22Rv1 (cell line): ENCODE results near the gene NSUN2.

Experiments used
- ZFX ChIP-seq: fragments of 450-650 bp; IDR thresholded peaks from 2 replicates; pipeline ENCODE4 v1.6.1; 2017; ENCODE audit warnings: antibody characterized with exemption, borderline replicate concordance
- TF ChIP-seq, protein P1 (sequence below): fragments of 450-650 bp; IDR thresholded peaks from 2 replicates; pipeline ENCODE4 v1.5.1; 2017; ENCODE audit warnings: mild to moderate bottlenecking

DNA sequence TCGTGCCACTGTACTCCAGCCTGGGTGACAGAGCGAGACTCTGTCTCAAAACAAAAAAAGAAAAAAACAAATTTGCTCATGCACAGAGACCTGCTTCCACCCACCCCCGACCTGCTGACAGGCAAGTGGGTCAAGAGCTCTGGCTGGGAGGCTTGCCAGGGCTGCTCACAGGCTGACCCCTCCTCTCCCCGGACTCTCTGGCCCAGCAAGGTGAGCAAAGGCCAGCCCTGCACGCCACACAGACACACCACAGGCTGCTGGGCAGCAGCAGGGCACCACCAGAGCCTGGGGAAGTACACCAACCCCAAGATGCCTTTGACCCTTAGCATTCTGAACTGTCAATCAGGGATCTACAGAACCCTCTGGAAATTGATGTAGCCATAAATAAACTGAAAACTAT lies 29.2 kb downstream of the NSUN2 start:
- TF ChIP-seq, protein P1, sequence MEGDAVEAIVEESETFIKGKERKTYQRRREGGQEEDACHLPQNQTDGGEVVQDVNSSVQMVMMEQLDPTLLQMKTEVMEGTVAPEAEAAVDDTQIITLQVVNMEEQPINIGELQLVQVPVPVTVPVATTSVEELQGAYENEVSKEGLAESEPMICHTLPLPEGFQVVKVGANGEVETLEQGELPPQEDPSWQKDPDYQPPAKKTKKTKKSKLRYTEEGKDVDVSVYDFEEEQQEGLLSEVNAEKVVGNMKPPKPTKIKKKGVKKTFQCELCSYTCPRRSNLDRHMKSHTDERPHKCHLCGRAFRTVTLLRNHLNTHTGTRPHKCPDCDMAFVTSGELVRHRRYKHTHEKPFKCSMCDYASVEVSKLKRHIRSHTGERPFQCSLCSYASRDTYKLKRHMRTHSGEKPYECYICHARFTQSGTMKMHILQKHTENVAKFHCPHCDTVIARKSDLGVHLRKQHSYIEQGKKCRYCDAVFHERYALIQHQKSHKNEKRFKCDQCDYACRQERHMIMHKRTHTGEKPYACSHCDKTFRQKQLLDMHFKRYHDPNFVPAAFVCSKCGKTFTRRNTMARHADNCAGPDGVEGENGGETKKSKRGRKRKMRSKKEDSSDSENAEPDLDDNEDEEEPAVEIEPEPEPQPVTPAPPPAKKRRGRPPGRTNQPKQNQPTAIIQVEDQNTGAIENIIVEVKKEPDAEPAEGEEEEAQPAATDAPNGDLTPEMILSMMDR: no peak
- TF ChIP-seq ZFX: no peak
